OCI-LY7 (cell line): ENCODE results near the gene NPR3.

Experiments used
- CTCF ChIP-seq: fragments of 200-600 bp; sonication (generic); conservative IDR thresholded peaks from 2 replicates; pipeline ENCODE4 v1.5.1; 2014; ENCODE audit warnings: mild to moderate bottlenecking, antibody characterized with exemption, low read length, moderate library complexity, mixed read lengths
- EZH2phosphoT487 ChIP-seq: fragments of 200-600 bp; sonication (generic); IDR thresholded peaks from 2 replicates; pipeline ENCODE4 v1.6.1; 2018; ENCODE audit warnings: low read depth, borderline replicate concordance, mild to moderate bottlenecking, mixed run types, antibody characterized with exemption, low read length, moderate library complexity, mixed read lengths

GRCh38 chr5:32810804-32811203, 99.7 kb downstream of the NPR3 start:
- no peak for TF ChIP-seq CTCF
- TF ChIP-seq EZH2phosphoT487, result no peak
